GM11168 (cell line): ENCODE results near the gene NAT8L.

ENCODE experiments used
- in situ Hi-C: fragments of 300-500 bp; cut with MboI; formaldehyde crosslinking; loops from one replicate; pipeline ENCODE4 v1.12.0; 2022; ENCODE audit warnings: low sequenced_read_pairs; ENCODE audit not compliant: unreplicated experiment

NAT8L gene

DNA sequence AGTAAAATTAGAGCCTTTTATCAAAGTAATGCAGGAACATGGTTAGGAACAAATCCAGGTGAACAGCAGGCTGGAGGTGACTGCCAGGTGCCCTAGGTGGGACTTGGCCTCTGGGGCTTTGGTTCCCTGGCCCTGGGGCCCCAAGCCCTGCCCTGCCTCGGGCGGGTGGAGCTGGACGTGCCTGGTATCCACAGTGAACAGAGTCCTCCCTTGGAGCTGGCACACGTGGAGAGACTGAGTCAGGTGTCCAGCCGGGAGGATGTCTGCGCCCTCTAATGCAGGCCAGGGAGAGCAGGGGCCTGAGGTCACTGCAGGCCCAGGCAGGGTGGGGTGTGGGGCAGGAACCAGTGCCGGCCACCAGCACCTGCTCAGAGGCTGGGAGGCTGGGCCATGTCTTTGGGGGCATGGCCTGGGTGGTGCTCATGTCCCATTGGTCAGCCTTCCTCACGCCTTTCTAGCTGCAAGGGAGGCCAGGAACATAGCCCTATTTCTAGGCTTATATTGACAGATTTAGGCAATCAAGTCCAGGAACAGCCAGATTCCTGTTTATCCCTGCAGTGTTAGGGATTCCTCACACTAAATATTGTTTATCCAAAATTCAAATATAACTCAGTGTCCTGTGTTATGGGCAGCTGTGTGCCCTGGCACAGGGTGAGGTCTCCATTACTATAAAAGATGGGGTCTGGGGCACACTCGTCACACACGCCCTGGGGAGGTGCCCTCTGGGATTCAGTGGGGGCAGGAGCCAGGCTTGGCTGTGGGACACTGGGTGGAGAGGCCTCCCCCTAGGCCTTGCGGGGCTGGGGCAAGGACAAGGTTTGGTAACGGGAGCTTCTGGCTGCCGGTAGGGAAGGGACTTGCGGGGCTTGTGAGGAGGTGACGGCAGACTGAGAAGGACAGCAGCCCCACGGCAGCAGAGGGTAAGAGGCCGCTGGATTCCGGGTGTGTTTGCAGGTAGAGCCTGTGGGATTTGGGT is 14.3 kb upstream of the NAT8L start:
- in situ Hi-C loops: no loop called here

- in situ Hi-C loops: no loop called here
Observed at GRCh38 chr4:2045518-2045951, 13.6 kb upstream of the NAT8L start.

- in situ Hi-C loops: no loop called here
Observed at GRCh38 chr4:2046031-2046961, 12.8 kb upstream of the NAT8L start.

DNA sequence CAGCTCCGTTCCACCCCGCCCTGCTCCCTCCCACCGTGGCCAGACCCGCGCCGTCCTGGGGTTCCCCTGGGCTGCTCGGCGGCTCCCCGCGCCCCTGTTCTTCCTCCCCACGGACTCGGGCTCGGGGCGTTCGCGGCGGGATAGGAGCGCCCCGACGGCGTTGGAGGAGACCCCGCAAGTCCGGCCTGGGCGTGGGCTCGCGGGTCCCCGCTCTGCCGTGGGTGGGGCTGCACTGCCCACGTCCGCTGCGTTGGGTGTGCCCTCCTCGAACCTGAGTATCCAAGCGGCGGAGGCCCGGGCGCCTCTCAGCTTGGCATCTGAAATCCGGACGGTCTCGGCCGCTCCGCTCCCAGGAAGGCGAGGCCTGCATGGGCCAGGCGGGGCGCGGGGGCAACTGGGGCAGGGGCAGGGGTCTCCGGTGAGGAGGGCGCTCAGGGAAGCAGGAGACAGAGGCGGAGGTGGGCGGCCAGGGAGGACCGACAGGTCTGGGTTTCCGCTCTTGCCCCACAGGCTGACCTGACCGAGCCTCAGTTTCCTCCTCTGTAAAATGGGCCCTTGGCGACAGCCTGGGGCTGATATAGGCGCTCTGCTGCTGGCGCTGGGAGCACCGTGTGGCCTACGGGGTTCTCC is 12.0 kb upstream of the NAT8L start:
- in situ Hi-C loops: no loop called here

- in situ Hi-C loops: no loop called here
Observed at GRCh38 chr4:2047781-2048581, 11.1 kb upstream of the NAT8L start.

DNA sequence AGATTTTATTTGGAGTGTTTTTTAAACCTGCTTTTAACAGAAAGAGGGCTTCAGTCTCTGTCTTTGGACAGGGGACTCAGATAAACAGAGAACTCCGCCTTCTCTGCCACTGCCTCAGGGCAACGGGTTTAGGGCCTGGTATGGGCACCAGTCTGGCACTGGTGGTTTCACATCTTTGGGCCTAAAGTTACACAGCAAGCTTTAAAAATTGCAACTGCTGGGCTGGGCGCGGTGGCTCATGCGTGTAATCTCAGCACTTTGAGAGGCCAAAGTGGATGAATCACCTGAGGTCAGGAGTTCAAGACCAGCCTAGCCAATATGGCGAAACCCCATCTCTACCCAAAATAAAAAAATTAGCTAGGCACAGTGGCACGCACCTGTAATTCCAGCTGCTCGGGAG is 10.3 kb upstream of the NAT8L start:
- in situ Hi-C loops: no loop called here

- in situ Hi-C loops: no loop called here
Observed at GRCh38 chr4:2049381-2049780, 9.7 kb upstream of the NAT8L start.

DNA sequence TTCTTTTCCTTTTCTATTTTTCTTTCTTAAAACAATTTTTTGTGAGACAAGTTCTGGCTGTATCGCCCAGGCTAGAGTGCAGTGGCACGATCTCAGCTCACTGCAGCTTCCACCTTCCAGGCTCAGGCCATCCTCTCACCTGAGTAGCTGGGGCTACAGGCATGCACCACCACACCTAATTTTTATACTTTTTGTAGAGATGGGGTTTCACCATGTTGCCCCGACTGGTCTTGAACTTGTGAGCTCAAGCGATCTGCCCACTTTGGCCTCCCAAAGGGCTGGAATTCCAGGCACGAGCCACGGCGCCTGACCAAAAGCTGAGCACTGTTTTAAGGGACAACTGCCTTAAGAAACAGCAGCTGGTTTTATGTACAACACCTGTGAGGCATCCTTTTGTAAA is 9.3 kb upstream of the NAT8L start:
- in situ Hi-C loops: no loop called here

DNA sequence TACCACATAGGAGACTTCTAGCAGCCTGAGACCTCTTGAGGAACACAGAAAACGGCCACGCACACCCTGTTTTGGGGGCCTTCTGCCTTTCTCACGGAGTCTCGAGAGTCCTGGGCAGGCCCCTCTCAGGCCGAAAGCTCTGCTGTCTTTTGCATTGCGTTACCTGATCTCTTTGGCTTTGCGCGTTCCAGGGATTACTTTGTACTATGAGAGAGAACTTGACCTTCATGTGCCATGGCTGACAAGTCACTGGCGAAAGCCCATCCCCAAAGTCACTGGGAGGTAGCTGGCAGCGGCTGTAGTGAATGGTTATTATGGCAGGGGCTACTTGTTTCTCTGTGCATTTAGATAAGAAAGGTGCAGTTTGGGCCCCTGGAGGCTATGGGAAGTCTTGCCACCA is 8.0 kb upstream of the NAT8L start:
- in situ Hi-C loops: no loop called here

DNA sequence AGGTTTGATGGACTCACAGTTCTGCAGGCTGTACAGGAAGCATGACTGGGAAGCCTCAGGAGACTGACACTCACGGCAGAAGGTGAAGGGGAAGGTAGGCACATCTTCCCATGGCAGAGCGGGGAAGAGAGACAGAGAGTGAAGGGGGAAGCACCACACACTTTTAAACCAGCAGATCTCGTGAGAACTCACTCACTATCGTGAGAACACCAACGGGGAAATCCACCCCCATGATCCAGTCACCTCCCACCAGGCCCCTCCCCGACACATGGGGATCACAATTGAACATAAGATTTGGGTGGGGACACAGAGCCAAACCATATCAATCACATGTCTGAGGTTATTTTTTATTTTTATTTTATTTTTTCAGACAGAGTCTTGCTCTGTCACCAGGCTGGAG is 4.9 kb upstream of the NAT8L start:
- in situ Hi-C loops: no loop called here

- in situ Hi-C loops: no loop called here
Observed at GRCh38 chr4:2057382-2058065, 1.6 kb upstream of the NAT8L start.

GRCh38 chr4:2058264-2059045 is 672 bp upstream of the NAT8L start:
- in situ Hi-C loops: no loop called here

- in situ Hi-C loops: no loop called here
Observed at GRCh38 chr4:2059726-2060602, 837 bp downstream of the NAT8L start.

DNA sequence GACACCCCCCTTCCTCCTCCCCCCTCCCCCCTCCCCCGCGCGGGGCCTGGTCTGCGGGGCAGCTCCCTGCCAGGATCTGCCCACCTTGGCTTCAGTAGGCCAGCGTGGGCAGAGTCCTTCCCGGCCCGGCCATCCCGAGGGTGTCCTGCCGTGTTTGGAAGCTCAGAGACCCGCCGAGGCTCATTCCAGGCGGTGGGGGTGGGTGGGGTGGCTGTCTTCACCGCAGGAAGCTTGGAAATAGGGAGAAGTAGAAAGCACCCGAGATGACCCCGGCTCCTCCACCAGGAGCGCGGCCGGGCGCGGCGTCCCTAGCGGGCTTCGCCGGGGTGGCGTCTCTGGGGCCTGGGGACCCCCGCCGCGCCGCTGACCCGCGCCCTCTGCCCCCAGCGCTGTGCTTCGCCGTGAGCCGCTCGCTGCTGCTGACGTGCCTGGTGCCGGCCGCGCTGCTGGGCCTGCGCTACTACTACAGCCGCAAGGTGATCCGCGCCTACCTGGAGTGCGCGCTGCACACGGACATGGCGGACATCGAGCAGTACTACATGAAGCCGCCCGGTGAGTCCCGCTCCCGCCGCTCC is 1.6 kb downstream of the NAT8L start:
- in situ Hi-C loops: no loop called here

GRCh38 chr4:2061186-2062131 is 2.3 kb downstream of the NAT8L start:
- in situ Hi-C loops: no loop called here

- in situ Hi-C loops: no loop called here
Observed at GRCh38 chr4:2062168-2062807, 3.2 kb downstream of the NAT8L start.
